DOHH2 (cell line): ENCODE results near the gene CXCL10.

Source experiments
- H3F3A ChIP-seq: fragments of 200-600 bp; sonication (generic), shearing (Covaris generic); 2 replicates; pipeline ENCODE4 v1.6.0; 2016; ENCODE audit warnings: antibody characterized with exemption, mild to moderate bottlenecking; ENCODE audit not compliant: control insufficient read depth, insufficient read depth
- H3K27ac ChIP-seq: fragments of 200-600 bp; sonication (generic); 2 replicates; pipeline ENCODE4 v1.5.1; 2014; ENCODE audit warnings: low read depth, mild to moderate bottlenecking, low read length, moderate library complexity
- H3K27me3 ChIP-seq: fragments of 200-600 bp; sonication (generic); 2 replicates; pipeline ENCODE4 v1.6.1; 2014; ENCODE audit warnings: mild to moderate bottlenecking, low read length, mixed read lengths; ENCODE audit not compliant: control insufficient read depth
- H3K36me3 ChIP-seq: fragments of 200-600 bp; sonication (generic); 2 replicates; pipeline ENCODE4 v1.6.1; 2014; ENCODE audit warnings: mild to moderate bottlenecking, low read length, moderate library complexity, mixed read lengths; ENCODE audit not compliant: control insufficient read depth
- H3K4me1 ChIP-seq: fragments of 200-600 bp; sonication (generic); 2 replicates; pipeline ENCODE4 v1.6.1; 2014; ENCODE audit warnings: mild to moderate bottlenecking, low read length, mixed read lengths; ENCODE audit not compliant: control insufficient read depth
- H3K4me2 ChIP-seq: fragments of 200-600 bp; sonication (generic); 2 replicates; pipeline ENCODE4 v1.6.0; 2014; ENCODE audit warnings: mild to moderate bottlenecking, low read length, moderate library complexity
- H3K4me3 ChIP-seq: fragments of 200-600 bp; sonication (generic); 2 replicates; pipeline ENCODE4 v1.5.1; 2014; ENCODE audit warnings: mild to moderate bottlenecking, low read length, mixed read lengths
- H3K79me2 ChIP-seq: fragments of 200-600 bp; sonication (generic); 2 replicates; pipeline ENCODE4 v1.6.1; 2014; ENCODE audit warnings: mild to moderate bottlenecking, low read length, mixed read lengths; ENCODE audit not compliant: control insufficient read depth
- H3K9me2 ChIP-seq: fragments of 200-600 bp; sonication (generic); replicated peaks from 2 replicates; pipeline ENCODE4 v1.6.1; 2014; ENCODE audit warnings: mild to moderate bottlenecking, low read length, mixed read lengths; ENCODE audit not compliant: control insufficient read depth
- H3K9me3 ChIP-seq: fragments of 200-600 bp; sonication (generic); 2 replicates; pipeline ENCODE4 v1.6.1; 2014; ENCODE audit warnings: antibody characterized with exemption, low read length, mixed read lengths; ENCODE audit not compliant: control insufficient read depth, insufficient read depth
- H4K20me1 ChIP-seq: fragments of 200-600 bp; sonication (generic); 2 replicates; pipeline ENCODE4 v1.6.0; 2014; ENCODE audit warnings: low read depth, mild to moderate bottlenecking, antibody characterized with exemption, low read length, moderate library complexity; ENCODE audit not compliant: control insufficient read depth, insufficient read depth
- EZH2phosphoT487 ChIP-seq: fragments of 200-600 bp; sonication (generic); IDR thresholded peaks from 2 replicates; pipeline ENCODE4 v1.6.1; 2017; ENCODE audit warnings: borderline replicate concordance, mild to moderate bottlenecking, antibody characterized with exemption, low read length, moderate library complexity, mixed read lengths
- TF ChIP-seq, protein P1 (sequence below): fragments of 200-600 bp; sonication (generic); IDR thresholded peaks from one replicate; pipeline ENCODE4 v1.5.1; 2014; ENCODE audit warnings: antibody characterized with exemption, mild to moderate bottlenecking, low read depth, low read length; ENCODE audit not compliant: poor library complexity, severe bottlenecking

Gene CXCL10

DNA sequence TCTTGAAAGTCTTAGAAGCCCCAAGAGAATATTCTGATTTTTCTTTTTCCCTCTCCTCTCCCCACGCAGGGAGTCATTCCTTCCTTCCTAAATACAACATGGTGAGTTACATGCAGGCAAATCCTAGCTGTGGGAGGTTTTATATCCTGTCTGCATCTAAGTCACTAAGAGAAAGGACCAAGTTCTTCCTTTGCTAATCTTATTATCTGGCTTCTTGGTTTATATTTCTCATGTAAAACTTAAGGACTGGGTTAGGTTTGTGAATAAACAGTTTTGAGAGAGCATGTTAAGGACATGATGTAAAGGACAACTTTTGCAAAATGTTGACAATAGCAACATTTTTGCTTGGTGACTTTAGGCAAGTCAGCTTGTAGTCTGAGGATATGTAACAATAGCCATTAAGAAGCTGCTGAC is 10.9 kb downstream of the CXCL10 start:
- Histone ChIP-seq H3K4me2 (no peak overlapping the region), H3F3A (no peaks in the 10 kb centered on the region), H3K36me3 (no peaks in the 10 kb centered on the region), H3K79me2 (no peaks in the 10 kb centered on the region), H3K9me3 (no peaks in the 10 kb centered on the region), H3K9me2 (no peaks in the 10 kb centered on the region), H4K20me1 (no peaks in the 10 kb centered on the region), H3K4me3 (no peak overlapping the region), H3K27me3 (peaks cover 9% of the 10 kb centered on the region), H3K4me1 (peaks cover 8% of the 10 kb centered on the region; the same call in 1 of the 2 replicates), H3K27ac (no peak overlapping the region)
- TF ChIP-seq, protein P1, sequence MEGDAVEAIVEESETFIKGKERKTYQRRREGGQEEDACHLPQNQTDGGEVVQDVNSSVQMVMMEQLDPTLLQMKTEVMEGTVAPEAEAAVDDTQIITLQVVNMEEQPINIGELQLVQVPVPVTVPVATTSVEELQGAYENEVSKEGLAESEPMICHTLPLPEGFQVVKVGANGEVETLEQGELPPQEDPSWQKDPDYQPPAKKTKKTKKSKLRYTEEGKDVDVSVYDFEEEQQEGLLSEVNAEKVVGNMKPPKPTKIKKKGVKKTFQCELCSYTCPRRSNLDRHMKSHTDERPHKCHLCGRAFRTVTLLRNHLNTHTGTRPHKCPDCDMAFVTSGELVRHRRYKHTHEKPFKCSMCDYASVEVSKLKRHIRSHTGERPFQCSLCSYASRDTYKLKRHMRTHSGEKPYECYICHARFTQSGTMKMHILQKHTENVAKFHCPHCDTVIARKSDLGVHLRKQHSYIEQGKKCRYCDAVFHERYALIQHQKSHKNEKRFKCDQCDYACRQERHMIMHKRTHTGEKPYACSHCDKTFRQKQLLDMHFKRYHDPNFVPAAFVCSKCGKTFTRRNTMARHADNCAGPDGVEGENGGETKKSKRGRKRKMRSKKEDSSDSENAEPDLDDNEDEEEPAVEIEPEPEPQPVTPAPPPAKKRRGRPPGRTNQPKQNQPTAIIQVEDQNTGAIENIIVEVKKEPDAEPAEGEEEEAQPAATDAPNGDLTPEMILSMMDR, result no peak
- no peak for TF ChIP-seq EZH2phosphoT487

DNA sequence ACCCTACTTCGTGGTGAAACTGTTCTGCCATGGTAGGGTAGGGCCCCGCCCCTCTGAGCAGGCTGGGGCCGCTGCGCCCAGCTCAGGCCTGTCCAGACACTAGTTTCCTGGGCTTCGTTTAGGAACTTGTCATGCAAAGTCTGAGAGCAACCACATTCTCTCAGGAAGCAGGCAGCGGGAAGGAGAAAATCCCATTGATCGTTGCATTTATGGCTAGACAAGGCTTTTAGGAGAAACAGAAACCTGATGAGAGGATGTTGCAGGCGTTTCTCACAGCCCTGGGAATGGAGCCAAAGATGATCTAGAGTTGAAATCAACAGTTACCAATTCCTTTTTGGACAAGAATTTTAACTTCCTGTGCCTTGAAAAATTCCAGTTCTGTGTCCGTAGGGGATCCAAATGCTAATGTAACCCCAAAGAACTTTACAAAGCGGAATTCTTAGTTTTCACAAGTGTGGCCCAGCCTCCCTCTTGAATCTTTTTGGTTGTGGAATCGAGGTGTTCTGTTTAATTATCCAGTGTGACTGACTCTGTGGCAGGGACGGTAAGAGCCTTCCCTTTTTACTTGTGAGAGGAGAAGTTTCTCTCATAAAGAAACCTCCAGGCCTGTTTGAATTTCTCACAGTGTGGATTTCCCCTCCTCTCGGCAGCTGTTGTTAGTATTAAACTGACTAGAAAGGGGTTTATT is 11.5 kb downstream of the CXCL10 start:
- H3K4me3 ChIP-seq, result no peak overlapping the region
- no peak overlapping the region for H3K27ac ChIP-seq
- H3F3A ChIP-seq, result no peaks in the 10 kb centered on the region
- H3K9me2 ChIP-seq, result no peaks in the 10 kb centered on the region
- TF ChIP-seq, protein P1, result no peak
- no peak for TF ChIP-seq EZH2phosphoT487
- H3K79me2 ChIP-seq, result no peaks in the 10 kb centered on the region
- H3K36me3 ChIP-seq, result no peaks in the 10 kb centered on the region
- peaks cover 13% of the 10 kb centered on the region for H3K27me3 ChIP-seq
- H3K9me3 ChIP-seq, result no peaks in the 10 kb centered on the region
- H4K20me1 ChIP-seq, result no peaks in the 10 kb centered on the region
- no peak overlapping the region for H3K4me2 ChIP-seq
- H3K4me1 ChIP-seq, result peaks cover 8% of the 10 kb centered on the region; the same call in 1 of the 2 replicates

DNA sequence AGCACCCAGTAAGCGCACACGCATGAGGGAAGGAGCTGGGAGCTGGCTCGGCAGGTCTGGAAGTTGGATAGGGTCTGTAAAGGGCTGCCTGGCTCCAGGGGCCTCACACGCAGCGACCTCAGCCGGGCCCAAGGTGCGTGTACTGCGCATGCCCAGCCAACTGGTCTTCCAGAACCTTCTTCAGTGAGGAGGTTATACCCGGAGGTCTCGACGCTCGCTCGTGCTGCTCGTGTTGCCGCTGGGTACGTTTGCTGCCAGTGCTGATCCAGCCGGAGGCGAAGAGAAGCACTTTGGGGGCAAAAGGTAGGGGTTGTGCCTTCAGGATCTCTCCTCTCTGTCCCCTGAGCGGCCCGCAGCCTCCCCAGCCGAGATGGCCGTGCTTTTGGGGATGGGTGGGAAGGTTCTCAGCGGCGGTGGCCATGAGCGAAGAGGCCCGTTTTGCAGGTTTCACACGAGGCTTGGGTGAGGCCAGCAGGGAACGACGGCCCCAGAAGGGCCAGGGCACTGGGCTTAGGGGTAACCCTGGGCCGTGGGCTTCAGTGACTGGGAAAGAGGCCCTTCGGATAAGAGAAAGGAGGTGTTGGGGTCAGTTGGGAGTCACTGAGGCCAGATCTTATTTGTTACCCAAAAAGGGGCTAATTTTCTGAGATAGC is 12.2 kb downstream of the CXCL10 start:
- no peaks in the 10 kb centered on the region for H4K20me1 ChIP-seq

More for the DNA sequence above, 12.2 kb downstream of the CXCL10 start:
- H3K79me2 ChIP-seq, result no peaks in the 10 kb centered on the region
- peaks cover 14% of the 10 kb centered on the region for H3K27me3 ChIP-seq
- H3K27ac ChIP-seq, result no peak overlapping the region
- no peaks in the 10 kb centered on the region for H3K9me3 ChIP-seq
- no peaks in the 10 kb centered on the region for H3K9me2 ChIP-seq
- H3K4me1 ChIP-seq, result peaks cover 8% of the 10 kb centered on the region; the same call in 1 of the 2 replicates
- no peaks in the 10 kb centered on the region for H3K36me3 ChIP-seq
- no peak overlapping the region for H3K4me3 ChIP-seq
- no peaks in the 10 kb centered on the region for H3F3A ChIP-seq
- no peak overlapping the region for H3K4me2 ChIP-seq
- no peak for TF ChIP-seq EZH2phosphoT487
- TF ChIP-seq, protein P1, result no peak
